GM21390 (cell line): ENCODE measurements around the gene GPER1.

Experiments
- ATAC-seq: cut with Tn5 transposase; IDR thresholded peaks from one replicate; pipeline ENCODE4 v1.9.1; 2021; ENCODE audit not compliant: unreplicated experiment

The GPER1 gene

DNA sequence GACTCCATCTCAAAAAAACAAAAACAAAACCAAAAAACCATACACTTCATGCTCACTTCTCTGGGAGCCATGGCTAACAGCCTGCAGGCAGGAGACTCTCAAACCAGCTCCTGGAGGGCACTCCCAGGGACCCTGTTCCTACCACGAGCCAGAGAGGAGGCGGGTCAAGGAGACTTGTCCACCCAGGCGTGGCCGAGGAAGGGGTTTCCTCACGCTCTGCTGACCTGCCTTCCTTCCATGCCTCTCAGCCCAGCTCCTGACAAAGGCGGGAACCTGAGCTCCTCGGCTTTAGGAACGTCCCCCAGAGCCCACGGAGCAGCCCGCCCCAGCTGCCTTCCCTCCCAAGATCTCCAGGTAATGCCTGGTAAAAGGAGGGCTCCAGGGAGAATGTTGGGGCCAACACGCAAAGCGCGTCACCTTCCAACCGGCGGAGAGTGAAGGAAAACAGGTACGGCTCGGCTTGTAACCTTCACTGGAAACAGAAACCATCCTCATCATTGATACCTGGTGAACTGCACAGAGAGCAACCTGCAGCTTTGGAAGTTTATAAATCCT is 34.0 kb upstream of the GPER1 start:
- no peak for ATAC-seq

DNA sequence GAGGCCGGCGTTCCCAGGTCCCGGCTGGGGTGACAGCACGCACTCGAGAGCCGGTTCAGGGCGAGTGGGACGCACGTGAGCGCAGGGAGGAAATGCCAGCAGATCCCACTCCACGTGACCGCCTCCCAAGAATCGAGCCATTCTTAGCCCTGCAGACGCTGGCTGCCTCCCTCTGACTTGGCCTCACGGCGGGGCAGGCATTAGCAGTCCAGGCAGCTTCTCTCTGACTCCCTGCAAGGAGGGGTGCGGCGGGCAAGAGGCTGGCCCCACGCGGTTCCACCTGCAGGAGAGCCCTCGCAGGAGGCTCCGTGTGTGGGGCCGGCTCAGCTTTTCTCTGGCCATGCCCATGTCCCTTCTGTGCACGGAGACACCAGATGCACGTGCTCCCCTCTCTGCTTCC is 33.5 kb upstream of the GPER1 start:
- no peak for ATAC-seq

DNA sequence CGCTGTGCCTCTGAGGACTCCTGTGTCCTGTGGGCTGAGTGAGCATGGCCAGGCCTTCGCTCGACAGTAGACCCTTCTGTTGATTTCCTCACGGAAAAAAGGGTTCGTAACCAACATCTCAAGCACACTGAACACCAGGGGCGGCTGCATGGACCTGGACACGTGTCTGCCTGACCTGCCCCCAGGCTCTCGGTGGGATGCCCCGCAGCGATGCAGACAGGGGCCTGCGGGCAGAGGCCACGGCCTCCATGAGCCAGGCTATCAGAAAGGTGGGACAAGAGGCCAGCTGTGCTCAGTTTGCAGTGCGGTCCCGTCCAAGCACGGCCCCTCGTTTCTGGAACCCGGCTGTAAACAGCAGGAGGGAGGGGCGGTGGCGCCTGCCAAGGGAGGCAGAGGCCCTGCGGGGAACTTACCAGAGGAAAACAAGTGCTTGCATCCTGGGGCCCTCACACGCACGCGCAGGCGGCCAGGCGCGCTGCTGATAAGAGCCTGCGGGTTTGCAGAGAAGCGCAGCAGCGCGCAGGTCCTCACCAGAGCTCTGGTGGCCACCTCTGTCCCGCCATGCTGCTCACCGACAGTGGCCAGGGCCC is 33.0 kb upstream of the GPER1 start:
- no peak for ATAC-seq

DNA sequence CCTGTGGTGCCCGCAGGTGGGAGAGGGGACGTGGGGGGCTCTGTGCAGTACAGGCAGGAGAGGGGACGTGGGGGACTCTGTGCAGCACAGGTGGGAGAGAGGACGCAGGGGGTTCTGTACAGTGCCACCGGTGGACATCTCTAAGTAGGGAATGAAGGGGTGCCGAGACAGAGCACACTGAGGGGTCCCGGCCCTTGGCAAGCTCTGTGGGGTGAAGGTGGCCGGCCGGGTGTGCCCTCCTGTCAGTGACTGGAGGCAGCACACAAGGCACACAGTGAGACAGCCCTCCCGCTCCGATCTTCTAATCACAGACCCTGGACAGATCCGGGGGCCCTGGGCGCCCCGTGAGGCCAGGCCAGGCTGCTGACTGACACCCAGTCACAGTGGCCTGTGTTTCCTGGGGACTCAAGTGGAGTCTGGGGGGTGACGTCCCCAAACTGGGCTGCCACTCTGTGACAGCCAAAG is 32.4 kb upstream of the GPER1 start:
- no peak for ATAC-seq

DNA sequence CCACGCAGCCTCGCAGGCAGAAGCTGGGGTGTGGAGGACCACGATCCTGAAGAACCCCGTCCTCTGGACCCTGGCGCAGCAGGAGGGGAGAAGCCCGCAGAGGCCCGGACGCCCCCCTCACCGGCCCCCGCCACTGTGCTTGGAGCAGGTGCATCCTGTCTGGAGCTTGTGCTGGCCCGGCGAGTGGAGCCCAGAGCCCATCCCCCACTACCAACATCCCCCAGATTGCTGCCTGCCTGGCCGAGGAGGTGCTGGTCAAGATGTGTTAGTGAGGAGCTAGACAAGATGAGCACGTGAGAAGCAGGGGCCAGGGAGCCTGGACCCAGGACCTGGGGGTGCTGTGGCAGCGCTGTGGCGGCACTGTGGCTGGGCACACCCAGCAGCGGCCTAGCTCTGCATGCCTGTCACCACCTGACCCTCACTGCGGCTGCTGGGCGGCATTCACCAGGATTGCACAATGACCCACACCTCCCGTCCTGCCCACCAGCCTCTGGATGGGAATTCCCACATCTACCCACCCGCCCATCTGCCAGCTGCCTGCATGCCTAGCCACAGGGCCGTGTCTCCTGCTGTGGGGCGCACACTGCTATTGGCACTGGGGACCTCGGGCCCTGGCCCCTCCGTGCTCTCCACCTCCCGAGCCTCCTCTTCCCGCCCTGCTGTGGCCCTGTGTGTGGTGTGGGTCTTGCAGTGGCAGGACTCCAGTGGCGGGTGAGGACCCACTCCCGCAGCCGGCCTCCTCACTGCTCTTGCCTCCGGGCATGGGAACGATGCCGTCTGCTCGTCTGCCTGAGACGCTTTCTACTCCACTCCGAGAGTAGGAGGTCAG is 31.7 kb upstream of the GPER1 start:
- no peak for ATAC-seq

DNA sequence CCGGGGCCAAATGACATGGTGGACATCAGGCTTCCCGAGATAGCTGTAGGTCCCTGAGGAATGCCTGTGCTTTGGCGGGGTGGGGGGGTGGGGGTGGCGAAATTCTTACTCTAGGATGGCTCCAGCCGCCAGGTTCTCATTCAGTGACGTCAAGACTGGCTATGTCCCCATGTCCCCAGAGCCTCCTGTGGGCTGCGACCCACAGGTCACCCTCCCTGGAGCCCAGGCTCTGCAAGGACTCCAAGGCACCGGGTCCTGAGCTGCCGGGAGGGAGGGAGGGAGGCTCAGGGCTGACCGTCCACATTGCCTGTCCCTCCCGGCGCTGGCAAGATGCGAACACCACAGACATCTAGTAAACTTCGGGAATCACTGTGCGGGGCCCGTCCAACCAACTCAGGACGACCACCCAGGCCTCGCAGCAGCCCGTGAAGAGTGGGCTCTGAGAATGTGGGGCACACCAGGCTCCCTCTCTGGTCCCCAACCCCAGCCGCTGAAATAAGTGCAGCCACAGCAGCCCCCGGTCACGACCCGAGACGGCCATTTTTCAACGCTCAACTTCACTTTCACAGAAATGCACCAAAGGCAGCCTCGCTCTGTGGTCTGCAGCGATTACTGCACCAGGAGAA is 31.0 kb upstream of the GPER1 start:
- ATAC-seq, result no peak

DNA sequence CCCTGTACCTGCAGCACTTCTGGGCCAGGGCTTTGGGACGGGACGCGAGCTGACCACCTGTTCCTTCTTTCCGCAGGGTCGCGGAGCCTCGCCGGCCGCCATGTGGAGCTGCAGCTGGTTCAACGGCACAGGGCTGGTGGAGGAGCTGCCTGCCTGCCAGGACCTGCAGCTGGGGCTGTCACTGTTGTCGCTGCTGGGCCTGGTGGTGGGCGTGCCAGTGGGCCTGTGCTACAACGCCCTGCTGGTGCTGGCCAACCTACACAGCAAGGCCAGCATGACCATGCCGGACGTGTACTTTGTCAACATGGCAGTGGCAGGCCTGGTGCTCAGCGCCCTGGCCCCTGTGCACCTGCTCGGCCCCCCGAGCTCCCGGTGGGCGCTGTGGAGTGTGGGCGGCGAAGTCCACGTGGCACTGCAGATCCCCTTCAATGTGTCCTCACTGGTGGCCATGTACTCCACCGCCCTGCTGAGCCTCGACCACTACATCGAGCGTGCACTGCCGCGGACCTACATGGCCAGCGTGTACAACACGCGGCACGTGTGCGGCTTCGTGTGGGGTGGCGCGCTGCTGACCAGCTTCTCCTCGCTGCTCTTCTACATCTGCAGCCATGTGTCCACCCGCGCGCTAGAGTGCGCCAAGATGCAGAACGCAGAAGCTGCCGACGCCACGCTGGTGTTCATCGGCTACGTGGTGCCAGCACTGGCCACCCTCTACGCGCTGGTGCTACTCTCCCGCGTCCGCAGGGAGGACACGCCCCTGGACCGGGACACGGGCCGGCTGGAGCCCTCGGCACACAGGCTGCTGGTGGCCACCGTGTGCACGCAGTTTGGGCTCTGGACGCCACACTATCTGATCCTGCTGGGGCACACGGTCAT is 30.3 kb upstream of the GPER1 start:
- ATAC-seq, result no peak

DNA sequence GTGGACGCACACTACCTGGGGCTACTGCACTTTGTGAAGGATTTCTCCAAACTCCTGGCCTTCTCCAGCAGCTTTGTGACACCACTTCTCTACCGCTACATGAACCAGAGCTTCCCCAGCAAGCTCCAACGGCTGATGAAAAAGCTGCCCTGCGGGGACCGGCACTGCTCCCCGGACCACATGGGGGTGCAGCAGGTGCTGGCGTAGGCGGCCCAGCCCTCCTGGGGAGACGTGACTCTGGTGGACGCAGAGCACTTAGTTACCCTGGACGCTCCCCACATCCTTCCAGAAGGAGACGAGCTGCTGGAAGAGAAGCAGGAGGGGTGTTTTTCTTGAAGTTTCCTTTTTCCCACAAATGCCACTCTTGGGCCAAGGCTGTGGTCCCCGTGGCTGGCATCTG is 29.6 kb upstream of the GPER1 start:
- no peak for ATAC-seq

DNA sequence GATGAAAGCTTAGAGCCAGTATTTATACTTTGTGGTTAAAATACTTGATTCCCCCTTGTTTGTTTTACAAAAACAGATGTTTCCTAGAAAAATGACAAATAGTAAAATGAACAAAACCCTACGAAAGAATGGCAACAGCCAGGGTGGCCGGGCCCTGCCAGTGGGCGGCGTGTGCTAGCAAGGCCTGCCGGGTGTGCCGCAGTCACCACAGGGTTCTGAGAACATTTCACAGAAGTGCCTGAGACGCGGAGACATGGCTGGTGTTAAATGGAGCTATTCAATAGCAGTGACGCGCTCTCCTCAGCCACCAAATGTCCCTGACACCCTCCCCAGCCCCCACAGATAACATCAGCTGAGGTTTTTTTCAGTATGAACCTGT is 29.1 kb upstream of the GPER1 start:
- no peak for ATAC-seq

DNA sequence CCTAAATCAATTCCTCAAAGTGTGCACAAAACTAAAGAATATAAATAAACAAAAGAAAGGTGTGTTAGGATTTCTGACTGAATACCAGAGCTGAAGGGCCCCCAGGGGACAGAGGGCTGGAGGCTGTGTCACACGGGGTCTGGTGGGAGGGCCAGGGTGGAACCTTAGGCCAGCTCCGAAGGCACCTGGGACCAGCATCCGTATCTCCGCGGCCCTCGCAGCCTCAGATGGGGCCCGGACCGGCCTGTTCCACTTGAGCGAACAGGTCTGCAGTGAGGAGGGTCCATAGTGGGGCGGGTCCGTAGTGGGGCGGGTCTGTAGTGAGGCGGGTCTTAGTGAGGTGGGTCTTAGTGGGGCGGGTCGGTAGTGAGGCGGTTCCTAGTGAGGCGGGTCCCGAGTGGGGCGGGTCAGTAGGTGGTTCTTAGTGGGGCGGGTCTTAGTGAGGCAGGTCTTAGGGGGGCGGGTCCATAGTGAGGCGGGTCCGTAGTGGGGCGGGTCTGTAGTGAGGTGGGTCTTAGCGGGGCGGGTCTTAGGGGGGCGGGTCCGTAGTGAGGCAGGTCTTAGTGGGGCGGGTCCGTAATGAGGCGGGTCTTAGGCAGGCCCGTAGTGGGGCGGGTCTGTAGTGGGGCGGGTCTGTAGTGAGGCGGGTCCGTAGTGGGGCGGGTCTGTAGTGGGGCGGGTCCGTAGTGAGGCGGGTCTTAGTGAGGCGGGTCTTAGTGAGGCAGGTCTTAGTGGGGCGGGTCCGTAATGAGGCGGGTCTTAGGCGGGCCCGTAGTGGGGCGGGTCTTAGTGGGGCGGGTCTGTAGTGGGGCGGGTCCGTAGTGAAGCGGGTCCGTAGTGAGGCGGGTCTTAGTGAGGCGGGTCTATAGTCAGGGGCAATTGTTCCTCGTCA is 28.5 kb upstream of the GPER1 start:
- ATAC-seq, result no peak

DNA sequence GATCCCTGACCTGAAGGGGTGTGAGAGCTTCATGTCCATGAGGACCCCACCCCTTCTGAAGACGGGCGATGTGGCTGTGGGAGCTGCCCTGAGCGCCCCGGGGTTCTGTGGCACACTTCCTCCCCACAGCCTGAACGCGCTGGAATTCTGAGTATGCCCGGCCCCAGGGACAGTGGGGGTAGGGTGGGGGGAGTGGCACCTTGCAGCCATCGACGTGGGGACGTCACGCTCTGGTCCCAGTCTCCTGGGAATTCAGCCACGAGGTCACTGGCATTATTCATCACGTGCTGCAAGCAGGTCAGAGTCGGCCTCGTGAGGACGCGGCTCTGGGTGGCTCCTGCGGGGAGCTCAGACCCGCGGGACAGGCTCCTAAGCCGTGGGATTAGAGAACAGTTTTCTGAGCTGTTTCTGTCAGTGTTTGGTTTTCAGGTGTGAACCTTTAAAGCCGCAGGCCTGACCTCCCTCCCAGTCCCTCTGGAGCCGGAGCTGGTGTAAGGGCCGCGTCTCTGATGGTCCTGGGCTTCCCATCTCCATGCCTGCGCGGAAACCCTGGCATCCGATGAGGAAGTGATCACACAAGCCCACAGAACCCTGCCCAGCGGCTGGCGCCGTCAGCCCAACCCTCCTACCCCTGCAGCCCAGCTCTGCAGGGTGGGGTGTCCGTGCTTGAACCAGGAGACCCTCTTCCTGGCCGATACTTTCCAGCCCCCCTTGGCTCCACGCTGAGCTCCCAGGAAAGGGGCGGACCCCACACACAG is 27.4 kb upstream of the GPER1 start:
- ATAC-seq, result no peak

DNA sequence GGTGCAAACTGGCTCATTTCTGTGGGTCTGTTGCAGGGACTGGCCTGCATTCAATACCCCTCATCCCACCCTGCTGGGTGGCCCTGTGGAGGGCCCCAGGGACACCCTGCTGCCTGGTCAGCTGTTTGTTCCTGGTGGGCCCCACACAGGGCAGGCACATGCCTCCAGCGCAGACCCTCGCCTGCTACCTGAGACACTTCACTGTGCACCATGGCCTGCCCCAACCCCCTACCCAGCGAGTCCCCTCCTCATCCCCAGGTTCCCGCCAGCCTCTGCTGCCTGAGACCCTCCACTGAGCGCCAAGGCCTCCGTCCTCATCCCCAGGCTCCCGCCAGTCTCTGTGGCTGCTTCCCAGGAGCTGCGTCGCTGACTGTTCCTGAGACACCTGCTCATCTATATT is 26.7 kb upstream of the GPER1 start:
- ATAC-seq, result no peak

DNA sequence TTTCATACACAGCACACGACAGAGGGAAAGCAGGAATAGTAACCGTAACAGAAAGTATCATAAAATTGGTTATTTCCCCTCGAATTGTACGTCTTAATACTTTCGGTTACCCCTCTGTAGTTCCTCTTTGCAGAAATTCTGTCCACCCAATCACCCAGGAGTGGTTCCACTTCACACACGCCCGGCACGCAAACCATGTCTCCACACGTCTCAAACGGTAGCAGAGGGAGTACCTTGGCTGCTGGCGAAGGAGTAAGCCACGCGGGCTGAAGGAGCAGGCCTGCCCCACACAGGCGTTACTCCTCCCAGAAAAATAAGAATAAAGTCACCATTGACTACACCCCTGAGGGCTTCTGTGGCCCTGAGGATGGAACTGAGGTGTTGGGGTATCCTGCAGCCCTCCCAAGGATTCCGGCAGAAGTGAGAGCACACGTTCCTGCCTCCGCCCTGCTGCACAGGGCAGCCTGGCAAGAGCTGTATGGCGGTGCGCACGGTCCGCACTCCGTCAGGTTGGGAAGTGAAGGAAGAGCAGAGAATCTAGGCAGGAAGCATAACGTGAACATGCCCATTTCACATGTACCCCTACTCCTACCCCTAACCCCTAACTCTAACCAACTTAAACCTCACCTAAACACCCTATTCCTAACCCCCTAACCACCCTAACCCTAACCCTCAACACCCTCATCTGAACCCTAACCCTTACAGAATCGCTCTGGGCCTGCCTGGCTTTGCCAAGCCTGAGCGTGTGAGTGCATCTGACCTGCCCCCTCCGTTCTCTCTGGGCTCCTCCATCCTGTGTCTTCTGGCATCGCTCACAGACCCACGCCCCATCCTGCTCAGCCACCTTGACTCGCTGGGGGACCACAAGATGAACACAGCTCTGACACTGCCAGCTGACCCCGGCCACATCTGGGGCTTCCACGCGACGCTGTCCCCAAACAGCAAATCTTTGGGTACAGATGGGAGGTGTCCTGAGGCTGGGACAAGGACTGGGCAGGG is 25.3 kb upstream of the GPER1 start:
- peak; percentile 64 for ATAC-seq

DNA sequence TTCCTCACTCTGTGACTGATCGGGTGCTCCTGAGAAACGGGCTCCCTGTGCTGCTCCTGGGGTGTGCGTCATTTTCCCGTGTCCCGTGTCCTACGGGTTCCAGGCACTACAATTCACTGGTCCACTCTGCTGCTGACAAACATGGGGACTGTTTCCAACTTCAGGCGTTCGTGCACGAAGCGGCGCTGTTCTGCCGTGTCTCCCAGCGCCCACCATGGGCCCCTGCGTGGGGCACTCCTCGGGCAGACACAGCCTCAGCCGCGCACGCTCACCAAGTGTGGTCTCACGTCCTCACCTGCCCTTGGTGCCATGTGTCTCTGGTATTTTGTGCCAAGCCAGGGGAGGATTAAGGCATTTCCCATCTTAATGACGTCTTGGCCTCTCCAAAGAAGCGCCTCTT is 24.6 kb upstream of the GPER1 start:
- ATAC-seq, result no peak

DNA sequence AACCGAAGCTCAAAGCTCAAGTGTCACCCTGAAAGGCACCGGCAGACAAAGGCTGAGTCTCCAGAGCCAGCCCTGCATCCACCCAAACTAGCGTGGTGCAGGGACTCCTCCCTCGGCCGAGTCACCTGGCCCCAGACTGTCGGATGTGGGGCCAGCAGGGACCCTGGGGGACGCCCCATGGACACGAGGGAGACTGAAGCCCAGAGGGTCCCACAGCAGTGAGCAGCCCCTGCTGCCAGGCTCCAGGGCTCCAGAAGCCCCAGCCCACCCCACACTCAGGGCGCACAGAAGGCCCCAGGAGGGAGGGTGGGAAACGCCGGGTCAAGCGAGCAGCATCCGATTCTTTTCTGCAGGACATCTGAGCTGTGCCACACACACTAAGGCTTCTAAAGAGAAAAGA is 23.3 kb upstream of the GPER1 start:
- no peak for ATAC-seq

DNA sequence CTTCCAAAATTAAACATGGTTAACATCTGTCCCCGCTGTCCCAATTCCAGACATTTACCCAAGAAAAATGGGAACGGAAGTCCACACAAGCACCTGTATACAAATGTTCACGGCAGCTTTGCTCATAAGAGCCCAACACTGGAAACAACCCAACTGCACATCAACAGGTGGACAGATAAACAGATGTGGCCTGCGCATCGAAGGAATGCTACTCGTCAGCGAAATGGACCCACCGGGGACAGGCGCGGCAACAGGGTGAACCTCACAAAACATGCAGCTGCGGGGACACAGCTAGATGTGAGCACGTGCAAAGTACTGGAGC is 22.7 kb upstream of the GPER1 start:
- no peak for ATAC-seq

DNA sequence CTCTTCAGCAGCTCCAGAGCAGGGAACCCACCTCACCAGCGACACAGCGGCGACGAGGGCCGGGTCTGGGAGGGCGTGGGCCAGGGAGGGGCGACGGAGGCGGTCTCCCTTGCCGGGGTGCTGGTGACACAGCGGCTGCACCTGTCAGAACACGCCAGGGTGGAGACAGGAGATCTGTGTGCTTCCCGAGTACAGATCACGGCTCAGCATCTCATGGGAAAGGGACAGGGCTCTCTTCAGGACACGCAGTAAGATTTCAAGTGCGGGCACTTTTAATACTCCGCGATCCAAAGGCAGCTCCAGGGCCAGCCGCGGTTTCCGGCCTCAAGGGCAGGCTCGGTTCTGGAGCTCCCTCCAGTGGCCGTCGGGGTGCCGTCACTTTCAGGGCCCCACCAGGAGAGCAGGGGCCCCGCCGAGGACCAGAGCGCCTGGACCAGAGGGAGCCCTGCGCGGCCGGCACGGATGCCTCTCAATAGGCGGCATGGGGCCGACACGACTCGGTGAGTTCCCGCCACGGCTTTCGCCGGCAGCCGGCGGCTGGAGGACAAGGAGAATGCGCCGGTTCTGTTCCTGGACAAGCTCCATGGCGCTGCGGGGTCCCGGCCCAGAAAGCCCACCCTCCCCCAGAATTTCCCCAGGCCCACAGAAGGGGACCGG is 22.2 kb upstream of the GPER1 start:
- ATAC-seq, result peak; percentile 65

DNA sequence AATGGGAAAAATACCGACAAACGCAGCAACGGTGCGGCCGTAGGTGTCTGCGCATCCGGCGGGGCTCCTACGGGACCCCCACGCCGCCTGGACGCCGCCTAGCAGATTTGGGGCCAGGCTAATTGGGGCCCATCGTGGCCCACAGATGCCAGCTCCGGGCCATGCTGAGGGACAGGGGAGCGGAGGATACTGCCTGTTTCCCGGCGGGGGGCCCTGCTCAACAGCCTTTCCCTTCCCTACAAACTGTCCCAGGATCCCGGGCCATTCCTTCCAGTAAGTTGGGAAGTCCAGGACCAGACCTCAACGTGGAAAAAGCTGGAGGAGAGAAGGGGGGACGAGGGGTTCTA is 21.7 kb upstream of the GPER1 start:
- no peak for ATAC-seq
